Posterior cingulate gyrus (tissue), 11 donors: ENCODE results near the gene TYSND1.
A peak's percentile ranks its signal among the peaks of the same experiment; 100 is the strongest.
"Not testable (repeated sequence)": the region's sequence is repeated elsewhere in the genome, so short reads cannot be mapped to it uniquely, and the experiment has no call there.

Experiments
- DNase-seq, 10 donors: peaks; one replicate each; pipeline versions ENCODE4 v3.0.0 to v3.0.0-alpha.2; 2020 to 2021; ENCODE audit warnings: mixed read lengths in 3 of 10
- intact Hi-C: fragments of 100-400 bp; cut with DNase I; formaldehyde crosslinking; loops from one replicate; pipeline ENCODE4 v1.15.1; 2023

The TYSND1 gene

DNA sequence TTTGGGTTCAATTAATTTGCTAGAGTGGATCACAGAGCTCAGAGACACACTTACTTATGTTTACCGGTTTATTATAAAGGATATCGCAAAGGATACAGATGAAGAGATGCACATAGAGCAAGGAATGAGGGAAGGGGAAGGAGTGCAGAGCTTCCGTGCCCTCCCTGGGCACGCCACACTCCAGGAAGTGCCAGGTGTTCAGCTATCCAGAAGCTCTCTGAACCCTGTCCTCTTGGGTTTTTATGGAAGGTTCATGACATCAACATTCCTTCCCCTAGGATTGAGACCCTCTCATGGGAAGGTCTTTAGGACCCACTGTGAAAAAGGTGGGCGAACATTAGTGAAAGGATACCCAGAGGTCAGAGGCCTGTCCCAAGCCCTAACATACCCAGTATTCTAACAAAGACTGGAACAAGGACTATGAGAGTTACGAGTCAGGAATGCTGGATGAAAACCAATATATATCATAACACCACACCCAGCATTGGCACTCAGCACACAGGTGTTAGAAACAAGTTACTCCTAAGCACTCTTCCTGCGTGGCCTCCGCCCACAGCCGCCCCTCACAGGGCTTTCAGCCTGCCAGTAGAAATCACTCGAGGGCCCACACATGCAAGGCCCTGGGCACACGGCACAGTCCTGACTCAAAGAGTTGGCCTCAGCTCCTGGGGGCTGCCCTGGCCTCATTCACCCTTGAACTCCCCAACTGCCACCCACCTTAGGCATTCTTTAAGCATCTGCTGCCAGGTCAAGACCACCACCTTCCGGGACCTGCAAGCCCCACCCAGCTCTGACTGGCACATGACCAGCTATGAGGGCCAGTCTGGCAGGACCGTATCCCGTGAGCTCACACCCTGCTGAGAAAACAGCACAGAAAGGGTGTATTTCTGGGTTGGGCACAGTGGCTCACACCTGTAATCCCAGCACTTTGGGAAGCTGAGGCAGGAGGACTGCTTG is 8.3 kb downstream of the TYSND1 start:
- DNase-seq, result peak in 1 of 10 donors; percentile 46
- intact Hi-C loops, result no loop called here

DNA sequence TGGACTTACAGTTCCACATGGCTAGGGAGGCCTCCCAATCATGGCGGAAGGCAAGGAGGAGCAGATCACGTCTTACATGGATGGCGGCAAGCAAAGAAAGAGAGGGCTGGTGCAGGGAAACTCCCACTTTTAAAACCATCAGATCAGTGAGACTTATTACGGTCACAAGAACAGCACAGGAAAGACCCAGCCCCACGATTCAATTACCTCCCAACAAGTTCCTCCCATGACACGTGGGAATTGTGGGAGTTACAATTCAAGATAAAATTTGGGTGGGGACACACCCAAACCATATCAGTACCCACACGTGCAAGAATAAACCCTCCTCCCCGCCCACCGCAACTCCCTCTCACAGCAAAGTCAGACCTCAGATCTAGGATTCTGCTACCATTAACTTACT is 9.4 kb downstream of the TYSND1 start:
- intact Hi-C loops, result no loop called here
- no peak for DNase-seq

DNA sequence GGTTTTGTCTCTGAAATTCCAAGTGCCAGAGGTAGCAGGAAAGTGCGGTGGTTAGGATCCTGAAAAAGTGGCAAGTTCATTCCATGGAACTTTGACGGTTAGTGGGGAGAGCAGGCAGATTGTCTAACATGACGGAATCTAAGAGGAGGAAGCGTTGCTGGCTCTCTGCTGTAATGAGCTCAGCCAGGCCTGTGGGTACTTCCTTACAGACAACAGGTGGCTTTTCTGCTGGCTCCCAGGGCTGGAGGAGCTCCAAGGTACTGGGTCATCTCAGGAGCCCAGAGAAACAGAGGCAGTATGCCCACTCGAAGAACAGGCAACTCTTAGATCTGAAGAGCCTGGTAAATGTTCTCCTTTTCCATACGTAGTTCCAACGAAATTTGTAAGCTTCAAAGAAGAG is 10.8 kb downstream of the TYSND1 start:
- intact Hi-C loops, result no loop called here
- peak in 2 of 10 donors; percentile 2 to 26 for DNase-seq

DNA sequence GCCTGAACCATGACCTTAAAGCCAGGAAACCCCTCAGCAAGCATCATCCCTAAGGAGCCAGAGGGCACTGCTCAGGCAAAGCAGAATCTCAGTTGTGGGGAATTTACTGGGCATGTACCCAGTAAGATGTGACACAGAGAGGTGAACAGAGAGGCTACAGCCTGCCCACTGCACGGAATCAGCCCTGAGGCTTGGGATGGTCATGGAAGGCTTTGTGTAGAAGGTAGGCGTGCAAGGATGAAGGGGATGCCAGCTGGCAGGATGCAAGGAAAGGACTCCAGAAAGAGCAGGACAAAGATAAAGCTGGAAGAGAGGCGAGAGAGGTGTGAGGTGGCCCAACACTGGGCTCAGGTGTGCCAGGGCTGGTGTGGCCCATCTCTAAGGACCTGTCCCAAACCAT is 11.5 kb downstream of the TYSND1 start:
- peak in 1 of 10 donors; percentile 5 for DNase-seq
- intact Hi-C loops, result no loop called here

DNA sequence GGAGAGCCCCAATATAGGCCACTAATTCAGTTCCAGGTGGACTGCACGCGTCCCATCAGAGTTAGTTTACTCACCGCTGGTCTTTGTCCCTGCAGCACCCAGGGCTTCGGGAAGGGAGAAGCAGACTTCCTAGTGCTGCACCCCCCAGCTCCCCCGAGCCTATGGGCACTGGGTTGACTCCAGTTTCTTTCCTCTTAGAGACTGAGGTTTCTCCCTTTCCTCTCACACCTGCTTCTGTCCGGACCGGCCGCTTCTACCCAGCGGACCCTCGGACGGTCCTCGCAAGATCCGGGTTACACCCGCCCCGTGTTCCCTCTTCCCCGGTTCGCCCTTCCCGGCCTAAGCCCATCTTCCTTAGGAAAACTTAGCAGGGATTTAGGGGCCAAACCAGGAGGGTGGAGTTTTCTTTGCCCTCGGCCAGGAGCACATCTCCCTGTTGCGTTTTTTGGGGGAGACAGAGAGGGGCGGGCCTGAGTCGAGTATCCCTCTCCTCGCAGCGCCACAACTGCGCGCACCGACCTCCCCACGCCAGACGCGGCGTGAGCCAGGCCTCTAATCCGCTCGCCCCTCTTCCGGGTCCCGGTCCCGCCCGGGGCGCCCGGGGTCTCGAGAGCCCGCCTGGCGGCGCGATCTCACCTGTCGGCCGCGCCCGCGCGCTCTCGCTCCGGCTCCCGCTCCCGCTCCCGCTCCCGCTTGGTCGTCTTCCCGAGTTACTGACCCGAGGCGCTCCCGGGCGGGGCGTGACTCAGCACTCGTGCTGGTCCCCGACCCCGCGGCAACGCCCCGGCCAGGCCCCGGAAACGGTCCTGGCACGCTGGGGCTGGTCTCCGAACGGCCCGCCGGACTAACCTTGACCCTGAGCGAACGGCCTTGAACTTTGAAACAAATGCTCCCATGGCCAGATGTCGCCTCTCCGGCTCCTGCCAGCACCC is 14.1 kb downstream of the TYSND1 start, which contains the start of gene AIFM2:
Gene AIFM2 (minus strand): TSS at position 728 of the 932 bp plus-strand sequence. CDS start 8,741 bp downstream, outside the sequence.
- intact Hi-C loops, result no loop called here
- peak in 5 of 10 donors; percentile 37 to 86 (median 78) for DNase-seq

DNA sequence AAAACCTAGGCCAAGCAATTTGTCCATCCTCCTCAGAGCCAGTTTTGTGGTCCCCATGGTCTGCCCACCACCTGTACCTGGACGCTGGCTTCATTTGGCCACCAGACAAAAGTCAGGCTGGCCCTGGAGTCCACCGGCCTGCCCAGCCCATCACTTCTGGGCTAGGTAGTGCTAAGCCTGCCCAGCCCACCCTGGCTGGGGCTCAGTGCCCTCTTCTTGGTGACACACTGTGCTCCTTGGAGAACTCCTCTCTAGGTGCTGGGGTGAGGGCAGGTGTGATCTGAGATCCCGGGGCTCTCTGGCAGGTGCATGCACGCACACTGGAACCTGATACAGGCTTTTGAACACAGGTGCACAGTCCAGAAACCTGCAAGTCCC is 15.0 kb downstream of the TYSND1 start:
- intact Hi-C loops, result no loop called here
- peak in 1 of 10 donors; percentile 22 for DNase-seq

DNA sequence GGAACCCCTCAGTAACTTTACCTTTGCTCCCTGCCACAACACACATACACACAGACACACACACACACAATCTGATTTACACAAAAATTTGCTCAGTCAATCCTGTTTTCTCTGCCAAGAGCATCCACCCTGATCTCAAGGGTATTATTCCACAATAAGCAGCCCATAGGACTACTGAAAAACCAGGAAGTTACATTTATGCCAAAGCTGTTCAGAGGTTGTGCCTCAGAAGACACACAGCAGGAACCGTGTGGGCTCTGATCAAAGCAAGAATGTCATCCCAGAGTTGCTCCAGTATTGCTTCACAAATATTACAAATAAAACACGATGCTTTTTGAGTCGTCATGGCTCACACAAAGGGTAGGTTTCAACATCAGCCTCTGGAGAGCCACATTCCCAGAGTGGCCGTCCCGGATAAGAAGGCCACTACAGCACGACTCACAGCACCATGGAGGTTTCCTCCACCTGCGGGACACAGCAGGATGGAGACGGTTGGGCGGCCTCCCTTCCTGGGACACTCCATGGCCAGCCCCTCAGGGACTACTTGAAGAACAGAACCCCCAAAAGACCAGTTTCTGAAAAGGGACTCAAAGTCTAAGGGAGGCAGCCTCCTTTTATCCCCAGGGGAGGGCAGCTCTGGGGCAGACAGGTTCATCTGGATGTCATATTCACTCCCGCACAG is 15.5 kb downstream of the TYSND1 start:
- DNase-seq, result peak in 1 of 10 donors; percentile 42
- intact Hi-C loops, result no loop called here

DNA sequence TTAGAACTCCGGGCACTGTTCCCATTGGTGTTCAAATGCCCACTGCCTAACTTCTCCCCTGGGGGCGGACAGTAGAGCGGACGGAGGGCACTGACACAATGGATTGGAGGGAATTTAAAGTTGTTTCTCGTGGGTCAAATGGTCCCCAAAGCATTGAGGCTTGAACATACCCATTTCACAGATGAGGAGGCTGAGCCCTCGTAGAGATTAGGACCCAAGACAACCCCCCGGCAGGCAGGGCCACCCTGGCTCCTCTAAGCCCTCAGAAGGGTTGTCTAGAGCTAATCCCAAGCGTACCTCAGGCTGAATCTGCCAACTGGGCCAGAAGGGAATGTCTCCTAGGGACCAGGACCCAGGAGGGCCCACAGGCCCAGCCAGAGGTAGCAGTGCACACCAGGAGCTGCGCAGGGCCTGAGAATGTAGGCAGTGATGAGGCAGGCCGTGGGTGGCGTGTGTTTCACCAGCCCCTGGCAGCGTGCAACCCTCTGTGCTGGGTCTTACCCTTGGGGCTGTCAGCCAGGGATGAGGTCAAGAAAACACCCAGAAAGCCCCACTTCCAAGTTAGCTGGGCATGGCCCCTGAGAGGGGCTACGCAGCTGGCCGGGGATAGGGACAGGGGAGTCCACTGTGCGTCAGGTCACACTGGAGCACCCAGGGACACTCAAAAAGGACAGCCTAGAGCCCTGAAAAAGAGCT is 19.7 kb downstream of the TYSND1 start:
- peak in 1 of 10 donors; percentile 60 for DNase-seq
- intact Hi-C loops, result no loop called here

DNA sequence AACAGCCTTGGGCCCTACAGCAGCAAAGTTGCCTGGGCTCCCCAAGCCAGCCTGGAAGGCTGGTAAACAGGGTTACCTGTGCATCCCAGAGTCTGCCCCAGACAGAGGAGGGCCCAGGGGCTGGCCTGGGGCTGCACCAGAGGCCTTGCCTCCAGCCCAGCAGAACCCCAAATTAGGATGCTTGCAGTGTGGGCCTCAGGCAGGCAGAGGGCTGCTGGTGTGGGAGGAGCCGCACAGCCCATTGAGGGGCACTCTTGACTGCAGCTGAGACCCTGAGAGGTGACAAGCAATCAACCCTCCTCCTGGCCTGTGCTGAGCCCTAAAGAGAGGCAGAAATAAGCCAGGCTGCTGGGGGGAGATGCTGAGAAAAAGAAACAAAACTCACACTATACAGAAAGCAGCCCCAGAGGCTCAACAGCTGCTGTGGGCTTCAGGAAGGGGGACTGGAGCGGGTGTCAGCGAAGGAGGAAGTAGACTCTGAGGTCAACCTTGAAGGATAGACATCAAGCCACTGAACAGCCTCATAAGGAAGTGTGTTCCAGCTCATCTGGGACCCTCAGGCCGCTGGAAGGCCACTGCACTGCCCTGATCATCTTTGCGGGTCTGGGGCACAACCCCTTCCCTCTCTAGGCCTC is 20.5 kb downstream of the TYSND1 start:
- peak in 1 of 10 donors; percentile 44 for DNase-seq
- intact Hi-C loops, result no loop called here

DNA sequence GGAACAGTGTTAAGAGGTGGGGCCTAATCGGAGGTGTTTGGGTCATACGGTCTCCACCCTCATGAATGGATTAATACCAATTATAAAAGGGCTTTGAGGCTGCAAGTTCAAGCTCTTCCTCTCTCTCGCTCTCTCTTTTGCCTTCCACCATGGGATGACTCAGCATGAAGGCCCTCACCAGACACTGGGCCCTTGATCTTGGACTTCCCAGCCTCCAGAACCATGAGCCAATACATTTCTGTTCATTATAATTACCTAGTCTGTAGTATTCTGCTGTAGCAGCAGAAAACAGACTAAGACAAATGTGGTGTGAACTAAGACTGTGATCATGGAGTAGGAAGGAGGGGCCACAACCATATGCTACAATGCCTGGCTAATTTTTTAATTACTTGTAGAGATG is 21.6 kb downstream of the TYSND1 start:
- DNase-seq, result no peak
- intact Hi-C loops, result no loop called here

DNA sequence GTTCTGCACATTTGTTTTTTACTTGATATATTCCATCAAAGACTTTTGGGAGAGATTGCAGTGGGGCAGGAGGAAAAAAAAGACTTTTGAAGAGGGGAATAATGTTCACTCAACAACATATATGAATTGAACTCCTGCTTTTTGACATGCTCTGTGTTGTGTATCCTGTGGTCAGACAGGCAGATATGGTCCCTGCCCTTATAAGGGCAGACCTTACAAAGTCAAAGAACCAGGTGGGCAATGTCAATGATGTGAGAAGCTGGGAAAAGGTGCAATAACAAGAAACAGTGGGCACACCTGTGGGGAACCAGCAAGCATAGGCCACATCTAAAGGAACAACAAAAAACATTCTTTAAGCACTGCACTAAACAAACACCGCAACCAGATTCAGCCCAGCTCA is 22.1 kb downstream of the TYSND1 start:
- intact Hi-C loops, result no loop called here
- no peak for DNase-seq

DNA sequence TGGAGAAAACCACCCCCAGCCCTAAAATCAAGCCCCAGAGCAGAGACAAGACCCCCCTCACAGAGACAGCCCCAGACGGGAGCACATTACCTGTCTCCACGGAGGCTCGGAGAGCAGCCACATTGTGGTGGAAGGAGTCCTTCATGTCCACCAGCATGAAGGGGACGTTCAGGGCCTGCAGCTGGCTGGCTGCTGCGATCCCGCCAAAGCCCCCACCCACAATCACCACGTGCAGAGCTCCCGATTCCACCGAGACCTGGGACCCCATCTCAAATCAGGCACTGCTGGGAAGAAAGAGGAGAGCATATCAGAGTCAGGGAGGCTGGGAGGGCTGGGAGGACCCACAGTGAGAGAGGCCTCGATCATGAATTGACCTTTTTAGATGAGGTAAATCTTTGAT is 22.7 kb downstream of the TYSND1 start:
- intact Hi-C loops, result no loop called here
- peak in 1 of 10 donors; percentile 59 for DNase-seq

DNA sequence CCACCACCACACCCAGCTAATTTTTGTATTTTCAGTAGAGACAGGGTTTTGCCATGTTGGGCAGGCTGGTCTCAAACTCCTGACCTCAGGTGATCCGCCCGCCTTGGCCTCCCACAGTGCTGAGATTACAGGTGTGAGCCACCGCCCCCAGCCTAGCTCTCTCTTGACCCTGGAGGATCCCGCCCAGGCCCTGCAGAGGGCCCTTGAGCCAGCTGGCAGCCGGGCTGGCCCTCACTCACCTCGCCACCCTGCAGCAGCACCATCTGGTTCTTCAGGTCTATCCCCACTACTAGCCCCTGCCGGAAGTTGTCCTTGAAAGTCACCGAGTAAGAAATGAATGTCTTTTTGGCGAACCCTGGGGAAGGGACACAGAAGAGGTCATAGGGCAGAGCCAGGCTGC is 23.3 kb downstream of the TYSND1 start:
- peak in 1 of 10 donors; percentile 62 for DNase-seq
- intact Hi-C loops, result not testable (repeated sequence)

DNA sequence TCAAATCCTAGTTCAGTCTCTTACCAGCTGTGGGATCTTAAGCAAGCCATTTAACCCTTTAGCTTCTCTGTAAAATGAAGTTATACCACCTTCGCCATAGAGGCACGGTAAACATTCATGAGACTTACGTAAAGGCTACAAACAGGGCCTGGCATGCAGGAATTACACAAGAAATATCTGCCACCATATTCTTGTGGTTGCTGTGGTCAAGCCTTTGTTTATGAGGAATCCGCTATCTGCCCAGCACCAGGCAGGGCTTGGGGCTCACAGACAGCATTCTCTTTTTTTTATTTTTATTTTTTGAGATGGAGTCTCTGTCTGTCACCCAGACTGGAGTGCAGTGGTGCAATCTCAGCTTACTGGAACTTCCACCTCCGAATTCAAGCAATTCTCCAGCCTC is 23.8 kb downstream of the TYSND1 start:
- intact Hi-C loops, result no loop called here
- DNase-seq, result peak in 1 of 10 donors; percentile 6

DNA sequence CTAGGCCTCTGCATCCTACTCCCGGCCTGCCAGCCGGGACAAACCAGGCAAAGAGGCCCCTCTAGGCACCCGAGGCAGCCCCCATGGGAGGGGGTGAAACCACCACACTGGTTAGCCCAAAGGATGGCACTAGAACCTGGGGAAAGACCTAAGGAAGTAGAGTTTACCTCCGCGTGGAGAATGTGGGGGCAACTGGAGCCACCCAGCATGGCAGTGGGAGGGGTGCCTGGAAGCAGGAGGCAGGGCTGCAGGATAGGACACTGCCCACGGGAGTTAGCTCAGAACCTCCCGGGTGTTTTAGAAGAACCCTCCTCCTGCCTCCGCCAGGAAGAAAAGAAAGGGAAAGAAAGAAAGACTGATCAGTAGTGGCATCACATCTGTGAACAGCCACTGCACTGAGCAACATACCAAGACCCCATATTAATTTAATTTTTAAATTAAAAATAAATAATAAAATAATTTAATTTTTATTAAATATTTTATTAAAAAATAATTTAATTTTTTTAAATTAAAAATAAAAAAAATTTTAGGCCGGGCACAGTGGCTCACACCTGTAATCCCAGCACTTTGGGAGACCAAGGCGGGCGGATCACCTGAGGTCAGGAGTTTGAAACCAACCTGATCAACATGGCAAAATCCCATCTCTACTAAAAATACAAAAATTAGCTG is 25.1 kb downstream of the TYSND1 start:
- DNase-seq, result peak in 2 of 10 donors; percentile 6 to 43
- intact Hi-C loops, result no loop called here

DNA sequence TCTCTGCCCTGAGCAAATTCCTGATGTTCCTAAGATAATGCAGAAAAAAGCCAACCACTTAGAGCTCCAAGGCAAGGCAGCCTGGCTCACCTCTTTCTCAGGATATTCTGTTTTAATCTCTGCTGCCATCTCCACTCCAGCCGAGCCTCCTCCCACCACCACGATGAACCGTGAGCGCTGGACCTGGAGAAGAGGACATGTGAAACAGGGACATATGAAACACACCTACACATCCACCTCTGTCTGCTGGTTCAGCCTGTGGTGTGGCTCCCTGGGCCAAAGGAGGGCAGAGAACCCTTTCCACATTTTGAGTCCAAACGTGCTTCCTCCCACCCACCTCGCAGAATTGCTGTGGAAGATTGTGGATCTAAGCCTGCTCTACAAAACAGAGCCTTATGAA is 26.1 kb downstream of the TYSND1 start:
- intact Hi-C loops, result no loop called here
- peak in 1 of 10 donors; percentile 79 for DNase-seq

DNA sequence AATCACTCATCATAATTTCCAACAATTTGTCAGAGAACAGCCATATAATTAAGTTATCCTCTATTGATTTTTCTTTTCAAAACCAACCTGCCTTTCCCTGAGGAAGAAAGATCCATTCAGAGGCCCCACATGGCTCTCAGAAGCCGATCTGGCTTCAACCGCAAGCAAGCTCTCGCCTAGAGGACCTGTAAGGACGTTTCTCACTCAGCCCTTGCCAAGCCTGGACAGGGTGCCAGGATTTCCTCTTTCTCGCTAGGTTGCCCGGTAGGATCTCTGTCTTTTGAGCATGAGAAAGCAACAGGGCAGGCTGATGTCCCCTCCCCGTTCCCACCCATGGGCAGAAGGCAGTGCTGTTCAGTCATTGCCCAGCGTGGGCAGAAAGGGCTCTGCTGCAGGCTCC is 26.9 kb downstream of the TYSND1 start:
- DNase-seq, result peak in 1 of 10 donors; percentile 41
- intact Hi-C loops, result no loop called here

DNA sequence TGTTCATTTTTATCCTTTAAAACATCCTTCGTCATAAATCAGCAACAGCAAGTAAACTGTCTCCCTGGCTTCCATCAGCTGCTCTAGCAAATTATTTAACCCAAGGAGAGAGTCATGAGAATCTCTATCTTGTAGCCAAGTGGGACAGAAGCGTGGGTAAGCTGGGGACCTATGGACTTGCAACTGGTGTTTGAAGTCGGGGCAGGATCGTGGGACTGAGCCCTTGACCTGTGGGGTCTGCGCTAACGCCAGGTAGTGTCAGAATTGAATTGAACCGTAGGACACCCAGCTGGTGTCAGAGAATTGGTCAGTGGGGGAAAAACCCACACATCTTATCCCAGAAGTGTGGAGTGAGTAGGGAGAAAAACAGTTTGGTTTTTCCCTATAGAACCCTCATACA is 27.3 kb downstream of the TYSND1 start:
- intact Hi-C loops, result no loop called here
- DNase-seq, result no peak

DNA sequence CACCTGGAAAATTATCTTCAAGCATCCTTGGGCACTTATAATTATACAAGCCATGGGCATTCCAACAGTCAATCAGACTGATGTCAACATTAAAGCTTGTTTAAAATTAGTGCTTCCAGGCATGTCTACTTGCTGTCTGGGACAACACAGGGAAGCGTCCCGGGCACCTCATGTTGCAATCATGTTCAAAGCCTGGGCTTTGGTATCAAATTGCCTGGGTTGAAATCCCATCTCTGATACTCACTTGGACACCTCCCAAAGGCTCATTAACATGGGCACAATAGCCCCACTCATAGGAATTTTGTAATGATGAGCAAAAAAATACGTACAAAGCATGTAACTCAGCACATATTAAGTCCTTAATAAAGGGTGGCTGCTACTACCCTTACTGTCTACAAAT is 28.3 kb downstream of the TYSND1 start:
- no peak for DNase-seq
- intact Hi-C loops, result no loop called here
